Measurements from ENCODE around the gene SCRT2.

The SCRT2 gene

DNA sequence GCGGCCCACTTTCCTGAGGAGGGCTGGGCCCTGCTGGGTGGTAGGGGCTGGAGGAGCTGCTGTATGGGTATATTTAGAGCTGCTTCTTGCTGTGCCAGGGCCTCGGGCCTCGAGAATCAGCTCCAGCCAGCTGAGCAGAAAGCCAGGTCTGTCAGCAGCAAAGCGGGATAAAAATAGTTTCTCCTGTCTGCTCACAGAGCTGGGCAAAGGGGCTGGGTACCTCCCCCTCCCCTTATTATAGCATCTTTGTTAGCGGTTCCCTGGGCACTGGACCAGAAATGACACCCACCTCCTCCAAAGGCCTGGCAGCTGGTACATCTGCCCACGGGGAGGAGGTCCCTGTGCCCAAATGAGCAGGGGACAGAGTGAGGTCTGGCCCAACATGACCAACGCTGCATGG is 6.0 kb downstream of the SCRT2 start:
- DNase-seq, result no peak

DNA sequence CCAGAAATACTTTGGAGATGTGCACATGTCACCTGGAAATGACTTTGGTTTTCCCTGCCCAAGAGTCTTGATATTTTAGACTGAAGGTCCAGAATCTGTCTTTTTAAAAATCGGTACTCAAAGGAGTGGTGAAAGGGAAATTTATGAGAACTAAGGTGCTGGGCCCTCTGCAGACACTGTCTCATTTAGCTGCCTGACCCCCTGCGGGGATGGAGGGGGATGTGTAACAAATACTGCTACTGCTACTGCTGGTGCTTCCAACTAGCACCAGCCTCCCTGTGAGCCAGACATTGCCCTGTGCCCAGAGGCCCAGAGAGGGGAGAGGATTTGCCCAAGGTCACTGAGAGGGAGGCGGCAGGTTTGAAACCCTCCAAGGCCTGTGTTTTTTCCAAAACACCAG is 7.0 kb downstream of the SCRT2 start:
- no peak for DNase-seq

- DNase-seq, result no peak
These were observed 7.6 kb downstream of the SCRT2 start for GRCh38 chr20:668050-668449.

GRCh38 chr20:667351-668034 is 8.1 kb downstream of the SCRT2 start:
- no peak for DNase-seq

- no peak for DNase-seq
These were observed 8.7 kb downstream of the SCRT2 start for GRCh38 chr20:666877-667276.

GRCh38 chr20:665276-665675 is 10.3 kb downstream of the SCRT2 start:
- DNase-seq, result no peak

DNA sequence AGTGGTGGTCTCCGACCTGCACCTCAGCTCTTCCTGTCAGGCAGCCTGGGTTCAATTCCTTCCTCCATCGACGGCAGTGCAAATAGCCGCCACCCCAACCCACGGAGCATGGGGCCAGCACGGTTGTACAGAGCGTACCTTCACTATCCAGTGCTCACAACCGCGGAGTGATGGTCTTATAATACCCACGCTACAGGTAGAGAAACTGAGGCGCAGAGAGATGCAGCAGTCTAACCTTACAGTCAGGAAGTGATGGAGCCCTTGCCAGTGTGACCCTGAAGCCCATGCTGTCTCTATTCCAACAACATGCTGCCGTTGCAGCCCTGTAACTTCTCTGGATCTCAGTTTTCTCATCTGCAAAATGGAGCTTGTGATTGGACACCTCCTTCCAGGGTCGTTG is 11.0 kb downstream of the SCRT2 start:
- DNase-seq, result no peak

DNA sequence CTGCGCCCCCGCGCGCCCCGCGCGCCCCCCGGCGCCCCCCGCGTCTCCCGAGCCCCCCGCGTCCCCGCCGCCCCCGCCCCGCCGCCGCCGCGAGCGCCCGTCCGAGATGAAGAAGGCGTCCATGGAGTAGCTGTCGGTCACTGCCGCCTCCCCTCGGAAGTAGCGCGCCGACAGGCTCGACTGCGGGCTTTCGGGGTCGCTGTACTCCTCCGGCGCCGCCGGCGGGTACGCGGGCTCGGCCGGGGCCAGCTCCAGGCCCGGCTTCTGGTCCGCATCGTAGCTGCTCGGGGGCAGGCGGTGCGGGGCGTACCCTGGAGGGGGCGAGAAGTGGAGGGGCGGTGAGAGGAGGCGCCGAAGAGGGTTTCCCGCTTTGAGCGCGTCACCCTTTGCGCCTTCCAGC is 11.5 kb downstream of the SCRT2 start:
- no peak for DNase-seq

DNA sequence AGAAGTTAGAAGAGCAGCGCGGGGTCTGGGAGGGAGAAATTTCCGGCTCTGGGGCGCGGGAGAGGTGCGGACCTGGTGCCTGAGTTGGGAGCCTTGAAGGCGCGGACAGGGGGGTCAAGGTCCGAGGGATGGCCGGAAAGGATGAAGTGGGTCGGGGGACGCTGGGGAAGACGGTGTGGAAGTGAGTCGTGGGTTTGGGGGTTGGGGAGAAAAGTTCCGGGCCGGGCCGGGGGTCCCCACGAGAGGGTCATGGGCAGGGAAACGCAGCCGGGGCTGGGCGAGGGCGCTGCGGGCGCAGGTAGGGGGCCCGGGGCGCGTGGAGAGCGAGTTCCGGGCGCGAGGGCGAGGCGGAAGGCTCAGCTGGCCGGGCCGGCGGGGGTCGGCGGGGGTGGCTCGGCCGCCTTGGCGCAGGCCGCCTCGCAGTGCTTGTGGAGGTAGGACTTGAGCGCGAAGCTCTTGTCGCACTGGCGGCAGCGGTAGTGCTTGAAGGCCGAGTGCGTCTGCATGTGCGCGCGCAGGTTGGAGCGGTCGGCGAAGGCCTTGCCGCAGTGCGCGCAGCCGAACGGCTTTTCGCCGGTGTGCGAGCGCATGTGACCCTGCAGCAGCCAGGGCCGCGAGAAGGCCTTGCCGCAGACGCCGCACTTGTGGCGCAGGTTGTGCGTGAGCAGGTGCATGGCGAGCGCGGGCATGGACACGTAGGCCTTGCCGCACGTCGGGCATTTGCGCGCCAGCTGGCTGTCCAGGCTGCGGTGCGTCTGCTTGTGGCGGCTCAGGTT is 12.1 kb downstream of the SCRT2 start:
- no peak for DNase-seq

DNA sequence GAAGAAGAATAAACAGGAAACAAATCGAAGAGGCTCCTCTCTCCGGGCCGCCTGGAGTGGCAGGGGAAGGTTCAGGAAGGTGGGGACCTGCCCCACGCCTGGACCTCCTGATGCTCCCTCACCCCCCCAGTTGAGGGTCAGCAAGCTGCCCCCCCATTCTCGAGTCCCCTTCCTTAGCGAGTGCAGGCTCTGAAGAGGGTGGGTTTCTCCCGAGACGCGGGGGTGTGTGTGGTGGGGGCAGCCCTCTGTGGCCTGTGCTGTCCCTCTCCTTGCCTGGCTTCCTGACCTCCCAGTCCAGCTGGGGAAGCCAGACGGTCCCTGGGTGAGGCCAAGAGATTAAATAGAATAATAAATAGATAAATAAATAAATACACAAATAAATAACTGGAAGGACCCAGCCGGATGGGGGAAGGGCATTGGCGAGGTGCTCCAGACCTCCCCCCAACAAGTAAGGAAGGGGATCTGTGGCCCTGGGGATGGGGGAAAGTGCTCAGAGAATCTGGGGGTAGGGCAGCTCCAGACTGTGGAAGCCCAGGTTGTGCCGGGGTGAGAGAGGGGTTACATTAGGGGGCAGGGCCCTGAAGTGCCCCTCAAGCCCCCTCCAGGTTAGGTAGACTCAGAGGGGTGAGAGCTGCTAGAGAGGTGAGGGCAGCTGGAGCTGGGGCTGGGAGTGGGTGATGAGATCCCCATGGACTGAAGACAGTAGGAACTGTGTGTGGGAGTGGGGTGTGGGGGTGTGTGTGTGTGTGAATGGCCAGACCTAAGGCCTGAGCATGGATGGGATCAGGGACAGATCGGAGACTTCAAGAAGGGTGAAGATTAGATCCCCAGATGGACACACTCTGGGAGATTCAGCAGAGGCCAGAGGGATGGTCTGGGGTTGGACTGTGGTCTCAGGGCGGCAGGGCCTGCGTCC is 13.1 kb downstream of the SCRT2 start:
- no peak for DNase-seq

- DNase-seq, result no peak
These were observed 13.9 kb downstream of the SCRT2 start for GRCh38 chr20:661474-662270.

DNA sequence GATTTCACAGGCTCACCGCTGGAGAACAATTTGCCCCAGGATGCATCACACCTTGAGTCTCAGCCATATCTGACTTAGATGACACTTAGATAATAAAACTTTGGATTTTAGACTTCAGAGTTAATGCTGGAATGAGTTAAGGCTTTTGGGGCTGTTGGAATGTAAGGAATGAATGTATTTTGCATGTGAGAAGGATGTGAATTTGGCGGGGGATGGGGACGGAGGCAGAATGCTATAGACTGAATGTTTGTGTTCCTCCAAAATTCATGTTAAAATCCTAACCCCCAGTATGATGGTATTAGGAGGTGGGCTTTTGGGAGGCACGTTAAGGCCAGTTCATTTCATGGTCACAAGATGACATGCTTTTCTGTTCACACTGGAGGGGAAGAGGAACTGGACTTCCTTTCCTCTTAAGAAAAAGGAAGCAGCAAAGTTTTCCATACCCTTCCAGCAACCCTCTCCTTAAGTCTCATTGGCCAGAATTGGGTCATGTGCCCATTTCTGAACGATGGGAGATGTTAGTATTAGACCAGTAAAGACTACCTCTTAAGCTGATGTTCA is 16.8 kb downstream of the SCRT2 start:
- no peak for DNase-seq

GRCh38 chr20:658202-658601 is 17.4 kb downstream of the SCRT2 start:
- no peak for DNase-seq

DNA sequence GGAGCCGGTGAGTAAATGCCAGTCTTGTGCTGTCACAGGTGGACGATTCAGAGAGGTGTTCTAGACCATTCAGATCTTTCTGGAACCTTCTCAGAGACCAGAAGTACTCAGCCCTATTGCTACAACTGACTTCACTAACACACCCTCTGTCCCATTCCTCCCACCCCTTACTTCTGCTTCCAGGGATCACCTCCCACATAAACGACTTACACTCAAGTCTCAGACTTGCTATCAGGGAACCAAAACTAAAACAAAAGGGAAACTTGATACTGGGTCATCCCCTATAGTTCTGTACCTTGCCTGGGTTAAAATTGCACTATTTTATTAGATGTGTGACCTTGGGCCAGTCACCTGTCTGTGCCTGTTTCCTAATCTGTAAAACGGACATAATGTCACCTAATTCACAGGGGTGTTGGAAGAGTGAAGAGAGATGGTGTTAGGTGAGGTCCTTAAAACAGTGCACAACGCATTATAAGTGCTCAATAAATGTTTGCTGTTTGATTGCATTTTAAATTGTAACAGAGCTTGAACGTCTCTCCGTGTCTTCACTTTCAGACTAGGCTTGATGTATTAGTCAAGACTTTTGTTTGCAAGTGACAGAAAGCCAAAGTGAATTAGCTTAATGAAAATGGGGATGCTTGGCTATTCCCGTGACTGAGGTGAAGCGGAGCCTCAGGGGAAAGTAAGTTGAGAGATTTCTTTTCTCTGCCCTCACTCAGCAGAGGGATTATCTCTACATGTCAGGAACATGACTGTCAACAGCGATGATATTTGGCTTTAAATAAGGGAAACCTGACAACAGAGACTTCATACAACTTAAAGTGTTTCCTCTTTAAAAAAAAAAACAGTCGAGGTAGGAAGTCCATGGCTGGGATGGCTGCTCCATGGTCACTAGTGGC is 19.6 kb downstream of the SCRT2 start:
- DNase-seq, result no peak

GRCh38 chr20:654417-654750 is 21.2 kb downstream of the SCRT2 start:
- no peak for DNase-seq

DNA sequence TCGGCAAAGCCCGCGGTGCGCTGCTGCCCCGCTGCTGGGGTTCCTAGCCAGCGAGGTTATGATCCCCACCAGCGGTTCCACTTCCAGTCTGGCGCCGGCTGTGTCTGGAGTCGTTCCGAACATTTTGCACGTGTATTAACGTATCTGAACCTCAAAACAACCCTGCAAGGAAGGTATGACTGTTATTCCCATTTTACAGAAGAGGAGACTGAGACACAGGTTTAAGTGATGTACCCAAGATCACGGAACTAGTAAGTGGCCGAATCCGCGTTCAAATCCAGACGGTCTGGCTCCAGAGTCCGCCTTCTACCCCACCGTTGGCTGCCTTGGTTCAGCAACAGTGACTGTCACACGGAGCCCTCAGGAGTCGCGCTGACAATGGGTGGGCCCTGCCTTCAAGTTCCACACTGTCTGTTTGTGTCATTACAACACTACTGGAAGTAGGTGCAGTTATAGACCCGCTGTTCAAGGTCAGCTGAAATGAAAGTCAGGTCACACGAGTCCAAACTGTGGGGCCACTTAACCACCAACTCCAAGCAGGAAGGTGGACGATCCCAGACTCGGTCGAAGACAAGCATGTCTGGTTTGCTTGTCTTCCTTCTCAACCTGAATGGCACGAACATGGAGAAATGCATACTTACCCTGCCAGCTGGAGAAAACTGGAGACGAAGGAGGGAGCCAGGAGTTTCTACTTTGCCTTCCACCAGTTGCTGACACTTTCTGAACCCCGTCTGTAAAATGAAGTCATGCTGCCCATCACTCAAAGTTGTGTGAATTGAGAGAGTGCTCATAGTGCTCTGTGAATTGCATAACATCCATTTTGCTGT is 21.8 kb downstream of the SCRT2 start:
- DNase-seq, result no peak

DNA sequence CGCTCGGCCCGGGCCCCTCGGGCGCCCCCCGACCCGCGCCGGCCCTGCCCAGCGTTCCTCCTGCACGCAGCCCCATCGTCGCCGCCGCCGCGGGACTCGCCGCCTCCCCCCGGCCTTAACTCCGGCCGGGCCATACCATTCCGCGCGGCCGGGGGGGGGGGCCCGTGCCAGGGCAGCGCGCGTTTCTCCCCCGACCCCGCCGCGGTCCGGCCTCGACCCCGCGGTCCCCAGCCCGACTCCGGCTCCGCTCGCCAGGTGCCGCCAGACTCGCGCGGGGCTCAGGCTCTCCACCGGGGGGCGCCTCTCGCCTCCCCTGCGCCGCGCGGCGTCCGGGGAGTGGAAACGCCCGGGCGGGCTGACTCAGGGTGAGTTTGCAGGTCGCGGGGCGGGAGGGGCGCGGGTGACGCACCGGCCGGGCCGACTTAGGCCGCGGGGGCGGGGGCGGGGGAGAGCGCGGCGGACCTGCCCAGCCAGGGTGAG is 22.5 kb downstream of the SCRT2 start, which contains the start of gene SRXN1:
SRXN1 (minus strand) TSS at position 91 of the 480 bp plus-strand sequence; CDS start at position 76, 15 bp downstream.
- DNase-seq, result peak in 1 of 2 experiments; percentile 40

DNA sequence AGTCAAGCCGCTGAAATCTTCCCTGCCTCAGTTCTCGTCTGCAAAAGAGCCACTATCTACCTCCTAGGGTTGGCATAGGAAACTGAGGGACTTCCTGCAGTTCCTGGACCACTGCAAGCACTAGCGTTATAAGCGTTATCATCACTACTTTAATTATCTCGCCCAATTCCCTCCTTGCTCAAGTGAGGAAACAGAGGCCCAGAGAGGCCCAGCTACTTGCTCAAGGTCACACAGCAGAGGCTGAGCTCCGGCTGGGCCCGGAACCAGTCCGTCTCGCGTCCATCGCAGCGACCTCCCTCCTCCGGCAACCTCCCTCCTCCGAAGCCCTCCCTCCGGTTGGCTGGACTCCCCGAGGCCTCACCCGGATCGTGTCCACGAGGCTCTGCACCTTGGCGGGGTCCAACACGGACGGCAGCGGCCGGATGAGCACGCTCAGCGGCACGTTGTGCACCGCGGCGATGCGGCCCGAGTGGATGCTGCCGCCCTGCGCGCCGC is 22.9 kb downstream of the SCRT2 start:
- no peak for DNase-seq

DNA sequence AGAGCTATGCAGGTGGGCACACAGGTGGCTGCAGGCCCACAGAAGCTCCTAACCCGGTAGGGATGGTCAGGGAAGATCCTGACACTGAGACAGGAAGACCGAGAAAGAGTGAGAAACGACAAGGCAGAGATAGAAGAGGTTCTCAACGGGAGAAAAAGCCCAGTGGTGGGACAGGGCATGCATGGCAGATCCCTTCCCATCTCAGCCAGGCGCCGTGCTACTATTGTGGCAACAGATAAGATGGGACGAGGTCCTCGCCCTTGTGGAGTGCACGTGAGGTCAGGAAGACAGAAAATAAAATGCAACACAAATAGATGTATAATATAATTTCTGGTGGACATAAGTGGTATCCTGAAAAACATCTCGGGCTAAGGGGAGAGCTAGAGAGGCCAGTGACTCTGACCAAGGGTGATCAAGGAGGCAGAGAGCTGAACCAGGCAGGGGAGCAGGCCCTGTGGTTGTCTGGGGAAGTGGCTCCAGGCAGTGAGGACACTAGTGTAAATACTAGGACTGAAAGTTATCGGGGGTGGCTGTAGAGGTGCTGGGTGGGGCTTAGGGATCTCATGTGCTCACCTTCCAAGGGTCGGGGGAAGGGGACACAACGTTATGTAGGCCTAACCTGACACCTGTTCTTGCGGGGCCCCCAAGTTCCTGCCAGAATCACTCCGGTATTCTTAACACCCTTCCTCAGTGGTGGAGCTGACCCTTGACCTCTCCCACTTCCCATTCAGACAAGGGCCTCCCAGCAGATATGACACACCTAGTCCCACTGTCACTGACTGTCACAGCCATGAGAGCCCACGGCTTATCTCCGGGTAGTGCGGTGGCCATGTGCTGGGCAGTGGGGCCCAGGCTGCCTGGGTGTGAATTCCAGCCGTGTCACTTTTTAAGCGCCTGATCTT is 23.6 kb downstream of the SCRT2 start:
- no peak for DNase-seq
